ES-I3 (cell line): ENCODE measurements around the gene DNMBP.
A peak's percentile ranks its signal among the peaks of the same experiment; 100 is the strongest.

ENCODE experiments used
- H3K36me3 ChIP-seq: 2 replicates; pipeline ENCODE4 v1.6.1; 2013; ENCODE audit warnings: mild to moderate bottlenecking, low read length, control low read depth, moderate library complexity; ENCODE audit not compliant: insufficient read depth
- H3K4me1 ChIP-seq: 2 replicates; pipeline ENCODE4 v1.6.1; 2013; ENCODE audit warnings: mild to moderate bottlenecking, control low read depth, low read length; ENCODE audit not compliant: insufficient read depth
- H3K9ac ChIP-seq: 2 replicates; pipeline ENCODE4 v1.6.1; 2013; ENCODE audit warnings: low read depth, mild to moderate bottlenecking, low read length, moderate library complexity
- H3K9me3 ChIP-seq: 2 replicates; pipeline ENCODE4 v1.6.1; 2013; ENCODE audit warnings: mild to moderate bottlenecking, low read length, moderate library complexity; ENCODE audit not compliant: control insufficient read depth, insufficient read depth

DNMBP gene

GRCh38 chr10:100008142-100008522 lies 1.6 kb downstream of the DNMBP start:
- peaks cover 15% of the 10 kb centered on the region; the same call in 1 of the 2 replicates for H3K4me1 ChIP-seq
- H3K9me3 ChIP-seq: no peaks in the 10 kb centered on the region
- no peaks in the 10 kb centered on the region for H3K36me3 ChIP-seq
- peak overlapping the region; percentile 90; the same call in 1 of the 2 replicates for H3K9ac ChIP-seq

- Histone ChIP-seq H3K9ac (peak overlapping the region; percentile 90; the same call in 1 of the 2 replicates), H3K4me1 (peaks cover 15% of the 10 kb centered on the region; the same call in 1 of the 2 replicates), H3K9me3 (no peaks in the 10 kb centered on the region), H3K36me3 (no peaks in the 10 kb centered on the region)
Observed at GRCh38 chr10:100007231-100008141, 2.3 kb downstream of the DNMBP start.

GRCh38 chr10:100006243-100006886 lies 3.4 kb downstream of the DNMBP start:
- Histone ChIP-seq H3K9ac (peak overlapping the region; percentile 21), H3K4me1 (peaks cover 19% of the 10 kb centered on the region; the same call in 1 of the 2 replicates), H3K9me3 (no peaks in the 10 kb centered on the region), H3K36me3 (no peaks in the 10 kb centered on the region)

- no peak overlapping the region for H3K9ac ChIP-seq
- H3K4me1 ChIP-seq: peaks cover 27% of the 10 kb centered on the region
- H3K36me3 ChIP-seq: no peaks in the 10 kb centered on the region
- H3K9me3 ChIP-seq: no peaks in the 10 kb centered on the region
Observed at GRCh38 chr10:100004805-100005510, 4.8 kb downstream of the DNMBP start.

GRCh38 chr10:100000109-100000644 lies 9.6 kb downstream of the DNMBP start:
- Histone ChIP-seq H3K9ac (no peak overlapping the region), H3K4me1 (peaks cover 28% of the 10 kb centered on the region), H3K36me3 (no peaks in the 10 kb centered on the region)

GRCh38 chr10:99999319-100000108 lies 10.2 kb downstream of the DNMBP start:
- Histone ChIP-seq H3K9ac (no peak overlapping the region), H3K4me1 (peaks cover 26% of the 10 kb centered on the region), H3K9me3 (no peaks in the 10 kb centered on the region), H3K36me3 (no peaks in the 10 kb centered on the region)

More at GRCh38 chr10:100000109-100000644, 9.6 kb downstream of the DNMBP start:
- H3K9me3 ChIP-seq: no peaks in the 10 kb centered on the region

- H3K9ac ChIP-seq: no peak overlapping the region
- H3K9me3 ChIP-seq: no peaks in the 10 kb centered on the region
- peaks cover 28% of the 10 kb centered on the region for H3K4me1 ChIP-seq
- H3K36me3 ChIP-seq: no peaks in the 10 kb centered on the region
Observed at GRCh38 chr10:99998889-99999288, 10.9 kb downstream of the DNMBP start.

- Histone ChIP-seq H3K9me3 (no peaks in the 10 kb centered on the region), H3K4me1 (peaks cover 25% of the 10 kb centered on the region), H3K36me3 (no peaks in the 10 kb centered on the region), H3K9ac (no peak overlapping the region)
Observed at GRCh38 chr10:99996671-99997648, 12.8 kb downstream of the DNMBP start.

- Histone ChIP-seq H3K36me3 (no peaks in the 10 kb centered on the region), H3K4me1 (peaks cover 23% of the 10 kb centered on the region), H3K9me3 (no peaks in the 10 kb centered on the region), H3K9ac (no peak overlapping the region)
Observed at GRCh38 chr10:99995713-99996112, 14.0 kb downstream of the DNMBP start.

- no peaks in the 10 kb centered on the region for H3K36me3 ChIP-seq
- no peaks in the 10 kb centered on the region for H3K9me3 ChIP-seq
- peaks cover 19% of the 10 kb centered on the region for H3K4me1 ChIP-seq
- H3K9ac ChIP-seq: no peak overlapping the region
Observed at GRCh38 chr10:99995269-99995668, 14.5 kb downstream of the DNMBP start.

- no peaks in the 10 kb centered on the region for H3K9me3 ChIP-seq
- no peaks in the 10 kb centered on the region for H3K36me3 ChIP-seq
- peaks cover 14% of the 10 kb centered on the region for H3K4me1 ChIP-seq
- H3K9ac ChIP-seq: no peak overlapping the region
Observed at GRCh38 chr10:99994801-99995200, 14.9 kb downstream of the DNMBP start.

GRCh38 chr10:99993701-99994689 lies 15.8 kb downstream of the DNMBP start:
- no peak overlapping the region for H3K9ac ChIP-seq
- H3K4me1 ChIP-seq: peaks cover 12% of the 10 kb centered on the region
- no peaks in the 10 kb centered on the region for H3K9me3 ChIP-seq
- no peaks in the 10 kb centered on the region for H3K36me3 ChIP-seq
